HG02884 (cell line): ENCODE measurements around the gene UBAP2.

ENCODE experiments used
- ATAC-seq: cut with Tn5 transposase; IDR thresholded peaks from one replicate; pipeline ENCODE4 v1.9.1; 2021; ENCODE audit warnings: mild to moderate bottlenecking, moderate library complexity; ENCODE audit not compliant: unreplicated experiment

UBAP2 gene

DNA sequence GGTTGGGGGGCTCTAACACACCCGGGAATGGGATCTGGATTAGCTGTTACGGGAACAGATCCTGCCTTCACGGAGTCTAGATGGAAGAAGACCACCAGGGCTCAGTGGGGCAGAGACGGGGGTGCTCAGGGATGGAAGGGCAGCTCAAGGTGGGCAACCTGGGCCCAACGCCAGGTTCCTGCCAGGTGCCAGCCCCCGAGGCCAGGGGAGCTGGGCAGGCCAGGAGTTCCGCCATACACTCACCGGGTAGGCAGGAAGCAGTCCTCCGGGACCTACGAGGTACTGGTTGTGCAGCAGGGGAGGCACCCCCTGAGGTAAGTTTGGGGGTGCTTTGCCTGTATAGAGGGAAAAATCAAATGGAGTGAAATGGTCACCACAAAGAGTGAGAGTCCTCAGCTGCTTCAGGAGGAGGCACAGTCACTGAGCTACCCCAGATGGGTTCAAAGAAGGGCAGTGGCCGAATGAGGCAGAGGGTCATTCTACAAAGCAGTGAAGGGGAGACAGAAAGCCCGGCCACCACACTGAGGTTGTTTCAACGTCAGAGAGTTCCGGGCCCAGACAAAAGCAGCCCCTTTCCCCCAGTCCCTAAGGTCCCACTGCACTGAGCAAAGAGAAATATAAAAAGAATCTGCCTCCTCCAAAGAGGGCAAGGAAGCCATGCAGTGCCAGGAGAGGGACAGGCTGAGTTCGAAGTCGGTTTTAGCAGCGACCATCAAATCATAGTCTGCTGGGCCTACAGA lies 121.8 kb downstream of the UBAP2 start:
- no peak for ATAC-seq

DNA sequence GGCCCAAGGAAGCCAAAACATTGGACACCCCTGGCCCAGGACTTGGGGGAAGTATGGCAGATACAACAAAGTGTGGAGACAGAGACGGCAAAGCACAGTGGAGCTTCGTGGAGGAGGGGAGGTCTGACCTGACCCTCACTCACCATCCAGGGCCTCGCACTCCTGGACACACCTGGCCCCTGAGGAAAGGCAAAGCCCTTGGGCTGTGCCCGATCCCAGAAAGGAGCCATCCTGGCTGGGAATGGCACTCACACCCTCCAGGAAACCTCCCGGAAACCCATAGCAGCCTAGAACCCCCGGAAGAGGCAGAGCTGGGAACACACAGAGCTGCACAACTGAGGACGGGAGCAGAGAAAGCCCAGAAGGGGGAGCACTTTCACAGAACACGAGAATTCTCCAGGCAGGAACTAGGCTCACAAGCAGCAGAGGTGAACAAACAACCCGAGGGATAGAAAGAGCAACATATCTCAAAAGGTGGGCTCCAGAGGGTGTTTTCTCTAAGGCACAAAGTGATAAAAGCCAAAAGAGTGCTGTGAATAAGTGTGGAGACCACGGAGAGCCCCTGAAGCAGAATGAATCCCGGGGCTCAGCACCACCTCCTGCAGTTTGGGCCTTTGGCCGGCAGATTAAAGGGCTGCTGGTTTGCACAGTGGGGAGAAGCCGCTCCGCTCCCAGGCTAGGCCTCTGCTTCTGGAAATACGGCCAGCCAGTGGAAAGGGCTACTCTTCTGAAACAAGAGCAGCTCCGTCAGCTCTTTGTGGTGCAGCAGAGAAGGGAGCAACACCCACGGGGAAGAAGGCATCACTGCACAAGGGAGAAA lies 123.5 kb downstream of the UBAP2 start:
- ATAC-seq: no peak

- ATAC-seq: no peak
Observed at GRCh38 chr9:33923998-33924701, 124.5 kb downstream of the UBAP2 start.

DNA sequence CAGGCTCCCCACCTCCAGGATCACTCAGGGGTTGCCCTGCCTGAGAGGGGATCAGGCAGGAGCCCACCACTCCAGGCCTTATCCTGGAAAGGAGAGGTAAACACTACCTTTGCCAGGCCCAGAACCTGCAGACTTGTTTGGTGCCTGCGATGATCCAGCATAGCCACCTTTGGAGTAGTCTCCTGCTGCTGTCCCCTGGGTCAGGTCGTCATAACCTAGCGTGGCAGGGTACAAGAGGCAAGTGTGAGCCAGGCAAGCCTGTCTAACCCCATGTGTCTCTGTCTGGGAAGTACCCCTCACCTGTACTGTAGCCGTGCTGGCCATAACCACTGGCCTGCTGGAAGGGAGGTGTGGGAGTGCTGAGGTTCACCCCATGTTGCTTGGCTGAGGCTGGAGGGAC lies 125.6 kb downstream of the UBAP2 start:
- ATAC-seq: no peak

- no peak for ATAC-seq
Observed at GRCh38 chr9:33921967-33922895, 126.5 kb downstream of the UBAP2 start.

GRCh38 chr9:33919276-33919897 lies 129.3 kb downstream of the UBAP2 start:
- no peak for ATAC-seq

DNA sequence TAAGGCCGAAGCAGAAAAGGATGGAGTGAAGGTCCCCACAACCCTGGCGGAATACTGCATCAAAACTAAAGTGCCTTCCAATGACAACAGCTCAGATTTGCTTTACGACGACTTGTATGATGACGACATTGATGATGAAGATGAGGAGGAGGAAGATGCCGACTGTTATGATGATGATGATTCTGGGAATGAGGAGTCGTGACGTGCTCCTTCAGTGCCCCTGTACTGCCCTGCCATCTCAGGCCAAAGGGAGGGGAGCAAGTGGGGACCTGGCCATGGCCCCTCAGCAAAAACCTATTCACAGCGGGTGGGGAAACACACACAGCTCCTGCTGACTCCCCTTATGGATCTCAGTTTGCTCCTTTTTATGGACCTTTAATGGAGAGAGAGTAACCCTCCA lies 131.7 kb downstream of the UBAP2 start:
- no peak for ATAC-seq

- ATAC-seq: no peak
Observed at GRCh38 chr9:33914887-33915628, 133.6 kb downstream of the UBAP2 start.

DNA sequence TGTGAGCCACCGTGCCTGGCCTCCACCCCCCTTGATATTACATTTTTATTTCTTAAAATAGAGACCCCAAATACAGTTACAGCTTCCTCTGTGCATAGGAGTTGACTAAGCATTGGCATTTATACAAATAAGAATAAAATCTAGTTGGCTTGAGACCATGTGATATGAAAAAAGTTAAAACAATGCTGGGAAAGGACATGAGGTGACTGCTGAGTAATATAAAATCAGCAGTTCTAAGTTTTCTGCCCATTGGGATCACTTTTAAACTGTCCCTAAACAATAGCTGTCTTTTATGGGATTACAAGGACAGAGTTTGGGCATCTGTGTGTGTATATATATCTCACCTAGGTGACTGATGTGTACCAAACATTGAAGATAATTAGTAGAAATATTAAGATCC lies 135.1 kb downstream of the UBAP2 start:
- no peak for ATAC-seq

- ATAC-seq: no peak
Observed at GRCh38 chr9:33908749-33909148, 139.9 kb downstream of the UBAP2 start.

- ATAC-seq: no peak
Observed at GRCh38 chr9:33908114-33908513, 140.6 kb downstream of the UBAP2 start.

- ATAC-seq: no peak
Observed at GRCh38 chr9:33907347-33907746, 141.3 kb downstream of the UBAP2 start.

DNA sequence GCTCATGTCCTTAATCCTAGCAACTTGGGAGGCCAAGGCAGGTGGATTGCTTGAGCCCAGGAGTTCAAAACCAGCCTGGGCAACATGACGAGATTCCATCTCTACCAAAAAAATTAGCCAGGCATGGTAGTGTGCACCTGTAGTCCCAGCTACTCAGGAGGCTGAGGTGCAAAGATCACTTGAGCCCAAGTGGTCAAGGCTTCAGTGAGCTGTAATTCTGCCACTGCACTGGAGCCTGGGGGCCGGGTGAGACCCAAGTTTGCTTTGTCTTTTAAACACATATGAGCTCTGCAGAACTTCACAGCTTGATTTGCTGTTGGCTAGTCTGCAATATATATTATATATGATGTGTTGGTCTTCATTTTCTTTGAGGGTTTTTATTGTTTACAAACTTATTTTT lies 141.9 kb downstream of the UBAP2 start:
- ATAC-seq: no peak

- no peak for ATAC-seq
Observed at GRCh38 chr9:33905137-33905536, 143.6 kb downstream of the UBAP2 start.

DNA sequence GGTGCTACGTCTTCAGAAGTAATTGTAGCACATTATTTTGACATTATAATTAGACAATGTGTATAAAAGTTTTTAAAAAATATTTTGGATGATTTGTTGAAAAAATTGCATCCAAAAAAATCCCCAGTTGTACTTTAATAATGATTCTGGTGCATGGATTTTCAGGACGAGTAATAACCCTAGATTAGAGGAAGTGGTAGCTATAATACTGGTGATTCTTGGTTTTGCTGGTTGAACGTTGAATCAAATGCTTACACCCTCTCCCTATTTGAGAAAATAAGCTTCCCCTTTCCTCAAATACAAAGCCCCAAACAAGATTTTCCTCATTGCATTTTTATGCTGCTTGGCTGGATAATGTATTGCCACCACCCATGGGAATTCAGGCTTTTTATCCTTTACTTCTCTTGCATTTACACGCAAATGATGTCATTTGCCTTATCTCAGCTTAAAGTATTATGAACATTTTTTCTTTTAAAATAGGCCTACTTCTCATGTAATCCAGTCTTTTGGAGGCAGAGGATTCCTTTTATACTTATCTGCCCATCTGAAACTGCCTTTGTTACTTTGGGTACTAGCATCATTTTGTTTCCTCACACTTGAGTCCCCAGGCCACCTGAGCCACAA lies 145.4 kb downstream of the UBAP2 start:
- no peak for ATAC-seq

GRCh38 chr9:33894316-33894715 lies 154.4 kb downstream of the UBAP2 start:
- ATAC-seq: no peak

DNA sequence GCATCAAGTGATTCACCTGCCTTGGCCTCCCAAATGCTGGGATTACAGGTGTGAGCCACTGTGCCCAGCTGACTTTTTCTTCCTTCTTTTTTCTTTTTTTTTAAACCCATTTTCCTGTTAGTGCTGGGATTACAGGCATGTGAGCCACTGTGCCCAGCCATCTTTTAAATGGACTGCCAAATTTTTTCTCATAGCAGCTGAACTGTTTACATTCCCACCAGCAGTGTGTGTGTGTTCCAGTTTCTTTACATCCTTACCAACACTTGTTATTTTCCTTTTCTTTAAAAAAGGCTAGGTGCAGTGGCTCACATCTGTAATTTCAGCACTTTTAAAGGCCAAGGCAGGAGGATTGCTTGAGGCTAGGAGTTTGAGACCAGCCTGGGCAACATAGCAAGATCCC lies 154.8 kb downstream of the UBAP2 start:
- ATAC-seq: no peak

DNA sequence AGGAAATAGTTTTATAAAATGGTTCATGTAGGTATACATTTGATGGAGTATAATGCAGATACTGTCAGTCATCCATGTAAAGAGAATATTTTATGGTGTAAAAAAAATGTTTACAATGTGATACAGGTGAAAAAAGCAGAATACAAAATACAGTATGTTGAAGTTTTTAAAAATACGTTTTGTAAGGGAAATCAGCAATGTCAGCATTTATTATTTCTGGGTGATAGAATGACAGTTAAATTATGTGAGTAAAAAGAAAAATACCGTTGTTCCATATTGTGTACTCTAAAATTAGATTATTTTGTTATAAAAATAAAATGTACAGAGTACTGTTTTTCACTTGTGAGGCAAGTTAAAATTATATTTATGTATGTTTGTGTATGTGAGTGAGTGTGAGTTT lies 162.7 kb downstream of the UBAP2 start:
- ATAC-seq: no peak
